Upper lobe of left lung (tissue), 6 donors: Measurements from ENCODE around the gene FAM120AOS. TPM values are rescaled to one million over a fixed set of nuclear protein-coding genes. Genes with fewer than 3 reads are reported as not detected.
A peak's percentile ranks its signal among the peaks of the same experiment; 100 is the strongest.

ENCODE experiments used
- ATAC-seq, 2 donors: fragments of 200-7000 bp; cut with Tn5 transposase; one replicate each; pipeline ENCODE4 v1.9.1; 2022; ENCODE audit warnings: mild to moderate bottlenecking in 2 of 2, moderate library complexity in 2 of 2; ENCODE audit not compliant: low FRiP score in 2 of 2
- DNase-seq, 2 donors: peaks; one replicate each; pipeline ENCODE4 v3.0.0-alpha.2; 2019 to 2020
- H3K27ac ChIP-seq, 4 donors: fragments of 200-600 bp; sonication (generic); one replicate each; pipeline ENCODE4 v1.5.1; 2016 to 2019
- H3K27me3 ChIP-seq, 4 donors: fragments of 200-600 bp; sonication (generic); one replicate each; pipeline ENCODE4 v1.5.1; 2017 to 2019
- H3K36me3 ChIP-seq, 4 donors: fragments of 200-600 bp; sonication (generic); one replicate each; pipeline ENCODE4 v1.5.1; 2016 to 2019
- H3K4me1 ChIP-seq, 4 donors: fragments of 200-600 bp; sonication (generic); one replicate each; pipeline ENCODE4 v1.5.1; 2018 to 2019
- H3K4me3 ChIP-seq, 4 donors: fragments of 200-600 bp; sonication (generic); one replicate each; pipeline ENCODE4 v1.5.1; 2017 to 2019; ENCODE audit warnings: mild to moderate bottlenecking in 2 of 4, moderate library complexity in 1 of 4
- H3K9me3 ChIP-seq, 4 donors: fragments of 200-600 bp; sonication (generic); one replicate each; pipeline ENCODE4 v1.5.1; 2018 to 2019
- EP300 ChIP-seq, 4 donors: sonication (generic); formaldehyde crosslinking; IDR thresholded peaks; one replicate each; pipeline ENCODE4 v1.5.1; 2017; ENCODE audit warnings: antibody characterized with exemption in 4 of 4, control low read depth in 2 of 4
- POLR2A ChIP-seq, 4 donors: fragments of 450-650 bp; IDR thresholded peaks; one replicate each; pipeline ENCODE4 v1.5.1; 2016 to 2017; ENCODE audit warnings: antibody characterized with exemption in 4 of 4, mild to moderate bottlenecking in 2 of 4
- POLR2AphosphoS5 ChIP-seq, 2 donors: sonication (generic); formaldehyde crosslinking; IDR thresholded peaks; one replicate each; pipeline ENCODE4 v1.5.1; 2017; ENCODE audit warnings: antibody characterized with exemption in 2 of 2
- WGBS, 2 donors: methylation state at CpG; one replicate each; pipeline ENCODE4 v1.1.5; 2017 to 2018; 5-methylcytosine and 5-hydroxymethylcytosine counted together
- total RNA-seq, 6 donors: library from RNA; depleted of rRNA in 4 of 6; stranded (reverse); fragments of >200 nt in 4 of 6; gene quantifications; one replicate each; pipeline versions ENCODE4 v1.1.0 to v1.2.1, GENCODE V29; 2016 to 2021
- TF ChIP-seq, protein P1 (sequence below), 6 experiments: fragments of 450-650 bp in 4 of 6; fragments of 200-600 bp in 2 of 6; sonication (generic) in 2 of 6; IDR thresholded peaks; one replicate each; pipeline ENCODE4 v1.5.1; 2016 to 2019; ENCODE audit warnings: antibody characterized with exemption in 6 of 6
- donor health status: DM: no; HTN: no; CAD: no; lungs with moderate emphysema.
- donor health status: DM: no; HTN: yes; CAD: no; lungs with severe emphysema.

Gene FAM120AOS
- total RNA-seq, 6 donors from 2014 or later: 34.5 to 62.8 (median 47.9) TPM

DNA sequence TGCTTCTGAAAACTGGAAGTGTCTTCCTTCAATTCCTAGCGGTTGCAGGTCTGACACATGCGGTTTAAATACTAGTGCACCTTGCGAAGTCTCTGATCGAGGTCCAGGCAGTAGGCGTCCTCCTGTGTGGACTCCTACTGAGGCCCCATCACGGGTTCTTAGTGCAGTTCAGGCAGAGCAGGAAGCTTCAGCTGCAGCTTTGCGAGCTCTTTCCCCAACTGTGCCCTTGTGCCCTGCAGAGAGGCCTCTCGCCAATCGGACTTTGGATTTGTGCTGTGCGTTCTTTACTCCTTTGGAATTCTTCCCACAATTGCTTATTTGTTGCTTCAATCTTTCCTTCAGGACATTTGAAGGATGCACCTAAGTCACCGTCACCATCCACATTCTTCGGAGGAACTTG lies 40.6 kb upstream of the FAM120AOS start:
- ATAC-seq (no peak), DNase-seq (no peak)
- H3K9me3 ChIP-seq: no peaks in the 10 kb centered on the region
- 96 to 98% methylated on average over 12 of the region's 12 CpGs for WGBS, 2 donors
- no peaks in the 10 kb centered on the region for H3K27me3 ChIP-seq
- H3K27ac ChIP-seq: no peak overlapping the region
- H3K4me1 ChIP-seq: peaks cover 0 to 23% (median 7%) of the 10 kb centered on the region in 4 donors
- H3K4me3 ChIP-seq: no peak overlapping the region
- TF ChIP-seq POLR2A (IDR thresholded peaks at IDR 0.05): no peak
- no peak for TF ChIP-seq POLR2AphosphoS5 (IDR thresholded peaks at IDR 0.05)
- no peak for TF ChIP-seq EP300 (IDR thresholded peaks at IDR 0.05)
- TF ChIP-seq, protein P1, sequence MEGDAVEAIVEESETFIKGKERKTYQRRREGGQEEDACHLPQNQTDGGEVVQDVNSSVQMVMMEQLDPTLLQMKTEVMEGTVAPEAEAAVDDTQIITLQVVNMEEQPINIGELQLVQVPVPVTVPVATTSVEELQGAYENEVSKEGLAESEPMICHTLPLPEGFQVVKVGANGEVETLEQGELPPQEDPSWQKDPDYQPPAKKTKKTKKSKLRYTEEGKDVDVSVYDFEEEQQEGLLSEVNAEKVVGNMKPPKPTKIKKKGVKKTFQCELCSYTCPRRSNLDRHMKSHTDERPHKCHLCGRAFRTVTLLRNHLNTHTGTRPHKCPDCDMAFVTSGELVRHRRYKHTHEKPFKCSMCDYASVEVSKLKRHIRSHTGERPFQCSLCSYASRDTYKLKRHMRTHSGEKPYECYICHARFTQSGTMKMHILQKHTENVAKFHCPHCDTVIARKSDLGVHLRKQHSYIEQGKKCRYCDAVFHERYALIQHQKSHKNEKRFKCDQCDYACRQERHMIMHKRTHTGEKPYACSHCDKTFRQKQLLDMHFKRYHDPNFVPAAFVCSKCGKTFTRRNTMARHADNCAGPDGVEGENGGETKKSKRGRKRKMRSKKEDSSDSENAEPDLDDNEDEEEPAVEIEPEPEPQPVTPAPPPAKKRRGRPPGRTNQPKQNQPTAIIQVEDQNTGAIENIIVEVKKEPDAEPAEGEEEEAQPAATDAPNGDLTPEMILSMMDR (IDR thresholded peaks at IDR 0.05): no peak
- H3K36me3 ChIP-seq: peaks cover 10 to 43% (median 34%) of the 10 kb centered on the region in 4 donors

DNA sequence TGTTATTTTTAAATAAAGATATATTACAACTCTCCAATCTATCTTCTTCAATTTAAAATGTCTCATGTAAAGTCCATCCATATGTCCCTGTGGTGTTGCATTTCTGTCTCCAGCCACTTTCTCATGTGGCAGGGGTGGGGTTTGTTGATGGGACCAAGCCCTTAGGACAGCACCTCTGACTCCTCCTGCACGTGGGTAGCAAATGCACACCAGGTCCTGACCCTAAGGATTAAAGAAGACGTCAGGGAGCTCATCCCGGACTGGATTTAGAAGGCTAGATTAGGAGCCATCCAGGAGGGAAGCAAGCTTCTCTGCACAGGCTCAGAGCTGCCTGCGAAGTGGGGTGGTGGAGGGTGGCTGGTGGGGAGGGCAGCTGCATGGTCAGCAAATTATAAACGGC lies 38.9 kb upstream of the FAM120AOS start:
- WGBS, 2 donors: 71 to 74% methylated on average over 5 of the region's 5 CpGs

DNA sequence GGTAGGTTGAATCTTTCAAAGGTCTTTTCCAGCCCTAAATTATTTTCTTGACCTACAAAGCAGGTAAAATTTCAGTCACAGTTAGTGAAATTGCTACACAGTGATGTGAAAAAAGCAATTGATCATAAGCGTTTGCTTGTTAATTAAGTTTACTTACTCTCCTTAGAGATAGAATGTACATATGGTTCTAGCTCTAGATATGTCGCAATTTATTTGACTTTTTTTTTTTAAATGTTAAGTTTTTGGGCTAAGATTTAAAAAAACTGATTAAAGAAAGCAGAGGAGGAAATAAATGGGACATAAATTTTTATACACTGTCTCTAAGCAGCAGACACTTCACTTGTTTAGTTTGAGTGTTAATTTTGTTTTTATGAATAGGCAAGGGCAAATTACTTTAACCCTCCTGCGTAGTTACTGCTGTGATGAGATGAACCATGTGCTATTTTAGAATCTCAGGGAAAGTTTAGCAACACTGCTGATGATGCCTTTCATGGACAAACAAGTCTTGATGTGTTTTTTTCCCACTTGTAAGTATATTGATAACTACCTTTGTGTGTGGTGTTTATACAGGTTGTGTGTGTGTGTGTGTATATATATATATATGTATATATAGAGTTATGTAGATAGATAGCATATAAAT lies 38.3 kb upstream of the FAM120AOS start:
- Histone ChIP-seq H3K4me3 (no peak overlapping the region), H3K4me1 (peaks cover 0 to 23% (median 7%) of the 10 kb centered on the region in 4 donors), H3K27ac (no peak overlapping the region), H3K27me3 (no peaks in the 10 kb centered on the region), H3K36me3 (peaks cover 7 to 23% (median 13%) of the 10 kb centered on the region in 4 donors), H3K9me3 (no peaks in the 10 kb centered on the region)
- WGBS, 2 donors: 70 to 73% methylated on average over 3 of the region's 3 CpGs
- no peak for DNase-seq
- ATAC-seq: no peak
- TF ChIP-seq POLR2A (IDR thresholded peaks at IDR 0.05): no peak
- TF ChIP-seq, protein P1 (IDR thresholded peaks at IDR 0.05): no peak
- no peak for TF ChIP-seq POLR2AphosphoS5 (IDR thresholded peaks at IDR 0.05)
- TF ChIP-seq EP300 (IDR thresholded peaks at IDR 0.05): no peak

More for the DNA sequence above, 38.9 kb upstream of the FAM120AOS start:
- no peak for DNase-seq
- peaks cover 7 to 30% (median 18%) of the 10 kb centered on the region in 4 donors for H3K36me3 ChIP-seq
- no peaks in the 10 kb centered on the region for H3K27me3 ChIP-seq
- ATAC-seq: no peak
- H3K4me1 ChIP-seq: peaks cover 0 to 23% (median 7%) of the 10 kb centered on the region in 4 donors
- TF ChIP-seq, protein P1 (IDR thresholded peaks at IDR 0.05): no peak
- TF ChIP-seq POLR2A (IDR thresholded peaks at IDR 0.05) (no peak), POLR2AphosphoS5 (IDR thresholded peaks at IDR 0.05) (no peak), EP300 (IDR thresholded peaks at IDR 0.05) (no peak)
- H3K4me3 ChIP-seq: no peak overlapping the region
- H3K27ac ChIP-seq: no peak overlapping the region
- no peaks in the 10 kb centered on the region for H3K9me3 ChIP-seq

DNA sequence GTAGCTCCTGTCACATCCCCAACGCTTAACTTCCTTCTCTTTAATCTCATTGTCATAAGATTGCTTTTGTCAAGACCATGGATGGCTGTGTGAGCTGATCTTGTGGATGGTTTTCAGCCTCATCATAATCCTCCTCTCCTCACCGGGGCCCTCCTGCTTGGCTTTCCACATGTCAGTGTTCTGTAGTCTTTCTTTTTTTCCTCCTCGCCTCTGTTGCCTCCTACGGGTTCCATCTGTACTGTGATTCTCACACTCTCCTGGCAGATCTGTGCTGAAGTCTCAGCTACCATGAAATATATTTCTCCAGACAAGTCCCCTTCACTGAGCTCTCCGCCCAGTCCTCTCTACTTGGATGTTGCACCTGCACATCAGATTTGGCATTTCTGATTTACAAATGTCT lies 34.9 kb upstream of the FAM120AOS start:
- ATAC-seq (no peak), DNase-seq (no peak)
- Histone ChIP-seq H3K4me3 (no peak overlapping the region), H3K36me3 (peaks cover 3 to 24% (median 4%) of the 10 kb centered on the region in 4 donors), H3K27ac (no peak overlapping the region), H3K4me1 (peaks cover 0 to 23% (median 7%) of the 10 kb centered on the region in 4 donors), H3K27me3 (no peaks in the 10 kb centered on the region), H3K9me3 (no peaks in the 10 kb centered on the region)
- TF ChIP-seq POLR2AphosphoS5 (IDR thresholded peaks at IDR 0.05): no peak
- TF ChIP-seq POLR2A (IDR thresholded peaks at IDR 0.05): no peak
- no peak for TF ChIP-seq EP300 (IDR thresholded peaks at IDR 0.05)
- TF ChIP-seq, protein P1 (IDR thresholded peaks at IDR 0.05): no peak
- 98 to 100% methylated on average over 5 of the region's 5 CpGs for WGBS, 2 donors

DNA sequence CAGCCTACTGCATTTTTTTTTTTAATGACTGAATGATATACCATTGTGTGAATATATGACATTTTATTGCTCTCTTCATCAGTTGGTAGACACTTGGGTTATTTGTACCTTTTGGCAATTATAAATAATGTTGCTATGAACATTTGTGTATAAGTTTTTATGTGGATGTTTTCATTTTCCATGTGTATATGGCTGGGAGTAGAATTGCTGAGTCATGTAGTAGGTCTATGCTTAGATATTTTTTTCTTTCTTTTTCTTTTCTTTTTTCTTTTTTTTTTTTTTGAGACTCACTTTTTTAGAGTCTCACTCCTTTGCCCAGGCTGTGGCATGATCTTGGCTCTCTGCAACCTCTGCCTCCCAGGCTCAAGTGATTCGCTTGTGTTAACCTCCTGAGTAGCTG lies 32.9 kb upstream of the FAM120AOS start:
- Histone ChIP-seq H3K9me3 (no peaks in the 10 kb centered on the region), H3K27me3 (no peaks in the 10 kb centered on the region), H3K27ac (peak overlapping the region in 1 of 4 donors; percentile 44), H3K4me3 (no peak overlapping the region), H3K36me3 (peaks cover 3 to 24% (median 4%) of the 10 kb centered on the region in 4 donors), H3K4me1 (peaks cover 0 to 19% (median 6%) of the 10 kb centered on the region in 4 donors)
- WGBS, 2 donors: 100% methylated on average over 1 of the region's 1 CpG
- DNase-seq (no peak), ATAC-seq (no peak)
- TF ChIP-seq EP300 (IDR thresholded peaks at IDR 0.05): no peak
- no peak for TF ChIP-seq POLR2A (IDR thresholded peaks at IDR 0.05)
- no peak for TF ChIP-seq POLR2AphosphoS5 (IDR thresholded peaks at IDR 0.05)
- TF ChIP-seq, protein P1 (IDR thresholded peaks at IDR 0.05): no peak
